ENCODE measurements around the gene ASIC3.

GRCh38 chr7:151101621-151102396, 53.5 kb downstream of the ASIC3 start:
- TF ChIP-seq POLR2A (IDR thresholded peaks at IDR 0.05) (no peak), CTCF (IDR thresholded peaks at IDR 0.05) (no peak)
